Mononuclear cell (primary cell): ENCODE results near the gene GTSE1. TPM values are rescaled to one million over a fixed set of nuclear protein-coding genes. Genes with fewer than 3 reads are reported as not detected.

ENCODE experiments used
- H3K27me3 ChIP-seq: 2 replicates; pipeline ENCODE4 v1.6.0; 2011; ENCODE audit warnings: low read length, control low read depth; ENCODE audit not compliant: insufficient read depth
- H3K4me1 ChIP-seq: 2 replicates; pipeline ENCODE4 v1.5.1; 2011; ENCODE audit warnings: mild to moderate bottlenecking, low read length, control low read depth; ENCODE audit not compliant: insufficient read depth
- H3K4me3 ChIP-seq: 2 replicates; pipeline ENCODE4 v1.5.1; 2011; ENCODE audit warnings: mild to moderate bottlenecking, low read length, moderate library complexity
- H3K9me3 ChIP-seq: 2 replicates; pipeline ENCODE4 v1.5.1; 2011; ENCODE audit warnings: low read depth, mild to moderate bottlenecking, control low read depth, low read length
- total RNA-seq: library from RNA; depleted of rRNA; stranded (reverse); fragments of >200 nt; gene quantifications from one replicate; pipeline ENCODE4 v1.2.3, GENCODE V29; 2012

GTSE1 gene
- total RNA-seq, 1 donor: 0.52 TPM

DNA sequence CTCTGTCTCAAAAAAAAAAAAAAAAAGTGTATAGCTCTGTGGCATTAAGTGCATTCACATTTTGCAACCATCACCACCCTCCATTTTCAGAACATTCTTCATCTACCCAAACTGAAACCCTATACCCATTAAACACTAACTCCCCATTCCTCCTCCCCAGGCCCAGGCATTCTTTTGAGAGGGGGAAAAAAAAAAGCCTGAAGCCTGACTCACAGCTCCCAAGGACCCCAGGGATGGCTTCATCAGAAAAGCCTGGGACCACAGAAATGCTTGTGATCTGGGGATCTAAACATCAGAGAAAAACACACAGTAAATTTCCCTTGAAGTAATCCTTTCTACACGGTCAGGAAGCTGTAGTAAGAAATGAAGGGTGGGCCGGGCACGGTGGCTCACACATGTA lies 10.7 kb upstream of the GTSE1 start:
- Histone ChIP-seq H3K4me3 (no peak overlapping the region), H3K27me3 (no peaks in the 10 kb centered on the region), H3K4me1 (peaks cover 37% of the 10 kb centered on the region), H3K9me3 (no peaks in the 10 kb centered on the region)

DNA sequence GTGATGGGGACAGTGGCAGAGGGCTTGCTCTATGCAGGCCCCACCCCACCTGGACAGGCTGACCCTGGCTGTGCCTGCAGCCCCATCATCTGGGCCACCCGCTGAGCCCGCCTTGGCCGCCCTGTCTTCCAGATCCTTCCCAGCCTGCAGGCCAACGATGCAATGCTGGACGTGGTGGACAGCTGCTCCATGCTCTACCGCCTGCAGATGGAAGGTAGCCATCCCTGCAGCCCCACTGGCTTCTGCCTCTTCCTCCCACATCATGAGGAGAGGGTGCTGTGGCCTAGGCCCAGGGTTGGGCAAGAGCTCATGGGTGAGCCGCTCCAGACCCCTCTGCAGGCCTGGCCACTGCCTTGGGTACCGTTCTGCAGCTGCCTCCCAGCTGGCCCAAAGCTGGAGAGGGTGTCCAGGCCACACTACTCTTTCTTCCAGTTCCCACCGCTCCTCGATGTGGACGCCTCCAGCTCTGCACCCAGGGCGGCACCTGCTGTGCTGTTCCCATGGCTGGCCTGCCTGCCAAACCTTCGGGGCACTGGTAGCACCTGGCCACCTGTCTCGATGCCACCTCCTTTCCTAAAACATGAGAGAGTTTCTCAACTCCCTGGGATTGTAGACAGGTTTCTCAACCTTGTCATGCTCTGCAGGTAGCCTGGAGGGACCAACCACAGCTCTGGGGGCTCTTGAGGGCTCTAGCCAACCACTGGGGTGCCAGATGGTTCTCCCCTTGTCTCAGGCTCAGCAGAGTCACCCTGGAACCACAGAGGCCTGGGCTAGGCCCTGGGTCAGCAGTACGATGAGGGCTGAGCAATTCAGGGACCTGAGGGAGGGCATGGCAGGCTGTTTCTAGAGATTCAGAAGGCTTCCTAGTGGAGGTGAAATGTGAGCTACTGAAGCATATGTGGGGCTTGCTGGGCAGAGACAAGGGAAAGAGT lies 9.5 kb upstream of the GTSE1 start:
- H3K4me3 ChIP-seq: no peak overlapping the region
- no peaks in the 10 kb centered on the region for H3K27me3 ChIP-seq
- peaks cover 38% of the 10 kb centered on the region for H3K4me1 ChIP-seq
- H3K9me3 ChIP-seq: no peaks in the 10 kb centered on the region

- Histone ChIP-seq H3K4me3 (peak overlapping the region; percentile 5), H3K9me3 (no peaks in the 10 kb centered on the region), H3K27me3 (no peaks in the 10 kb centered on the region), H3K4me1 (peaks cover 46% of the 10 kb centered on the region)
Measured at GRCh38 chr22:46287873-46288751, 8.6 kb upstream of the GTSE1 start.

DNA sequence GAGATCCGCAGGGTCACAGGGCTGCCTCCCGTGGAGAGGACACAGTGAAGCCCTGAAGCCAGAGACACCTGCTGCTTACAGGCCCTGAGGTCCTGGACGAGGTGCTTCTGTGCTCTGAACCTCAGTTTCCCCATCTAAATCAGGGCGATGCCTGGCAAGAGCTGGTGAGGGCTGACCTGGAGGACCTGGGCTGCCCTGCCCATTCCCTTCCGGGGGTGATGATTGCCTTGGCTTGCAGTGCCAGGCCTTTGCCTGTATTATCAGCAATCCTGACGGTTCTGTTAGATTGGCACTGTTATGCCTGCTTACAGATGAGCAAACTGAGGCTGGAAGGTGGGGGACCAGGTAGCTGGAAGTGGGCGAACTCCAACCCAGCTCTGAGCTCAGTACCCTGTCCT lies 7.8 kb upstream of the GTSE1 start:
- Histone ChIP-seq H3K27me3 (no peaks in the 10 kb centered on the region), H3K9me3 (no peaks in the 10 kb centered on the region), H3K4me1 (peaks cover 53% of the 10 kb centered on the region), H3K4me3 (no peak overlapping the region)

DNA sequence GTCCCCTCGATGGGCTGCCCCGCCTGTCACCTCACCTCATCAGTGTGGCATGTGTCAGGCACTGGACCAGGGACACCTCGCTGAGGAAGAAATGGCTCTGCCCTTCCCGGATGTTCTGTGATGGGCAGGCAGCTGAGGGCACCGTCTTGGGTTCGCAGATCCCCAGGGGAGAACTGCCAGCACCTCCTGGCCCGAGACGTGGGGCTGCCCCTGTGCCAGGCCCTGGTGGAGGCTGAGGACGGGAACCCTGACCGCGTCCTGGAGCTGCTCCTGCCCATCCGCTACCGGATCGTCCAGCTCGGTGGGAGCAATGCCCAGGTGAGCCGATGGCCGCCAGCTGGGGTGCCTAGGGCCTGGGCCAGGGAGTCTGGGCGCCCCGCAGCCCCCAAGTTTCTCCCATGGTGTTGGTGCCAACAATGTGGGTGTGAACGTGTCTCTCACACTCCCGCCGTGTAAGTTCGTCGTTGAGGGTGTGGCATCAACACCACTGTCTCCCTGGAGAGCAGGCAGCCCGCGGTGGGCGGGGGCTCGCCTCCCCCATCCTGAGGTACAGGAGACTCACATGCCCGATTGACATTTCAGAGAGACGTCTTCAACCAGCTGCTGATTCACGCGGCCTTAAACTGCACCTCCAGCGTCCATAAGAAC lies 7.3 kb upstream of the GTSE1 start:
- Histone ChIP-seq H3K9me3 (no peaks in the 10 kb centered on the region), H3K4me1 (peaks cover 55% of the 10 kb centered on the region), H3K4me3 (no peak overlapping the region), H3K27me3 (no peaks in the 10 kb centered on the region)

- Histone ChIP-seq H3K4me1 (peaks cover 57% of the 10 kb centered on the region), H3K9me3 (no peaks in the 10 kb centered on the region), H3K4me3 (no peak overlapping the region), H3K27me3 (no peaks in the 10 kb centered on the region)
Measured at GRCh38 chr22:46290121-46290842, 6.4 kb upstream of the GTSE1 start.

DNA sequence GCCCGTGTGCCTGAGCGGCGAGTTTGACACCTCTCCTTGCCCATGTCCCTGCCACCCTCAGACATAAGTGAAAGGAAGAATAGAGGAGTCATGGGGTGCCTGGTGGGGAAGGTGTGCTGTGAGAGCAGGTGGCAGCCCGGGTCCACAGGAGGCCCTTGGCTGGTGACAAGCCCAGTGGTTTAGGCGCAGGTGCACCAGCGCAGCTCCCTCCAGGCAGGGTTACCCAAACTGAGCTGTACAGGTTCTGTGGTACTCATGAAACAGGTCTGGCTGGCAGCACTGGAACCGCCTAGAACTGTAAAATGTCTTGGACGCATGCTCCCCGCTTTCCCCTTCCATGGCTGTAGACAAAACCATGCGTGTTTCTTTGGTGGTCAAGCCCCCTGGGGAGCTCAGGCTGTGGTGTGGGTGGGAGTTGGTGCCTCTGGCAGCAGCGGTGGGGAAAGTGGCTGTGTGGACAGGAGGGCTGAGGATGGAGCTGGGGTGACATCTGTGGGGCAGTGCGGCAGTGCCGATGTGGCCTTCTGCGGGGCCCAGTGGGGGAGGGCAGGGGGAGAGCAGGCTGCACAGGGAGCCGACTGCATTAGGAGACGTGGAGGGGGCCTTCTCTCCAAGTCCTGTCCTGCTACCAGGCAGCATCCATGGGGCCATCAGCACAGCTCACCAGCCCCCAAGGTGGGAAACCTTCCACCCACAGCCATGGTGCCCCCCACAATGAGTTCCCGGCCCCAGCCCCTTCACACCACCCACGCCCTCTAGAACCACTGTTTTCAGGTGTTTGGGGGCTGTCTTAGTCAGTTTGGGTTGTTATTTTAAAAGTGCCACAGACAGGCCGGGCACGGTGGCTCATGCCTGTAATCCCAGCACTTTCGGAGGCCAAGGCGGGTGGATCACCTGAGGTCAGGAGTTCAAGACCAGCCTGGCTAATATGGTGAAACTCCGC lies 5.6 kb upstream of the GTSE1 start:
- Histone ChIP-seq H3K9me3 (no peaks in the 10 kb centered on the region), H3K4me3 (no peak overlapping the region), H3K27me3 (no peaks in the 10 kb centered on the region), H3K4me1 (peaks cover 65% of the 10 kb centered on the region)

GRCh38 chr22:46292173-46292572 lies 4.5 kb upstream of the GTSE1 start:
- Histone ChIP-seq H3K4me1 (peaks cover 66% of the 10 kb centered on the region), H3K27me3 (no peaks in the 10 kb centered on the region), H3K9me3 (no peaks in the 10 kb centered on the region), H3K4me3 (no peak overlapping the region)

- H3K4me1 ChIP-seq: peaks cover 66% of the 10 kb centered on the region
- H3K9me3 ChIP-seq: no peaks in the 10 kb centered on the region
- H3K4me3 ChIP-seq: no peak overlapping the region
- H3K27me3 ChIP-seq: no peaks in the 10 kb centered on the region
Measured at GRCh38 chr22:46292732-46293131, 3.9 kb upstream of the GTSE1 start.

DNA sequence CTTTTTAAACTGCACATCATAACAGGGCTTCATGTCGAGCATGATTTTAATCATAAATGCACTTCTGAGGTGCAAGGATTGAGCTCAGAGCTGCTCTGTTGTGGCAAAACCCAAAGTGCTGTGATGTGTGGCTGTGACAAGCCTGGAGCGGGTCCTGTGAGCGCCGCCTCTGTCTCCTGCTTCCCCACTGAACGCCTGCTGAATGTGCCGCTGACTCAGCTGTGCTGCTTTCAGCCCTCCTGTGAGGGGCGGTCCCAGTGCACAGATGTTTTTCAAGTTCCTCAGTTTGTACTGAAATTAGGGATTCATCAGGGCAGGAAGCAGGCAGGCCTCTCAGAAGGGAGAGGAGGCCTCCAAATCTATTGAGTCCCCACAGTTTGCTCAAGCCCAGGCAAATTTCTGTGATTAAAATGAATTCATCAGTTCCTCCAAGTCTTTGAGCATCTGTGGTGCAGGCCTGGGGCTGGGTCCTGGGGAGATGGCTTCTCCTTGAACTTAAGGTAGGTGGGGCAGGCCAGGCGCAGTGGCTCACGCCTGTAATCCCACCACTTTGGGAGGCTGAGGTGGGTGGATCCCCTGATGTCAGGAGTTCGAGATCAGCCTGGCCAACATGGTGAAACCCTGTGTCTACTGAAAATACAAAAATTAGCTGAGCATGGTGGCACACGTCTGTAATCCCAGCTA lies 3.0 kb upstream of the GTSE1 start:
- Histone ChIP-seq H3K27me3 (no peaks in the 10 kb centered on the region), H3K4me3 (no peak overlapping the region), H3K4me1 (peaks cover 60% of the 10 kb centered on the region), H3K9me3 (no peaks in the 10 kb centered on the region)

DNA sequence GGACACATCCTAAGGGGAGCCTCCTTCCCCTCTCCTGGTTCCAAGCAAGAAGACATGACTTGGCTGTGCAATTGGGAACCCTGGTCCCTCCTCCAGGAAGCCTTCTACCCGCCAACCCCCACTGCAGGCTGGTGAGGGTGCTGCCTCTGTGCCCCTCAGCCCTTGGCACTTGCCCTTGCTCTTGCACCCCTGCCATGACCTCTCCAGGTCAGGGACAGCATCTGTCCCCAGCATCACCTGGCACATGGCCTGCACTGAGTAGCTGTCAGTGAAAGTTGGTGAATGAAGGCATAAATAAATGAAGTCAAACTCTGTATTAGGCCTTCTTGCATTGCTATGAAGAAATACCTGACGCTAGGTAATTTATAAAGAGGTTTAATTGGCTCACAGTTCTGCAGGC lies 1.9 kb upstream of the GTSE1 start:
- no peaks in the 10 kb centered on the region for H3K27me3 ChIP-seq
- H3K4me3 ChIP-seq: no peak overlapping the region
- no peaks in the 10 kb centered on the region for H3K9me3 ChIP-seq
- peaks cover 52% of the 10 kb centered on the region for H3K4me1 ChIP-seq

DNA sequence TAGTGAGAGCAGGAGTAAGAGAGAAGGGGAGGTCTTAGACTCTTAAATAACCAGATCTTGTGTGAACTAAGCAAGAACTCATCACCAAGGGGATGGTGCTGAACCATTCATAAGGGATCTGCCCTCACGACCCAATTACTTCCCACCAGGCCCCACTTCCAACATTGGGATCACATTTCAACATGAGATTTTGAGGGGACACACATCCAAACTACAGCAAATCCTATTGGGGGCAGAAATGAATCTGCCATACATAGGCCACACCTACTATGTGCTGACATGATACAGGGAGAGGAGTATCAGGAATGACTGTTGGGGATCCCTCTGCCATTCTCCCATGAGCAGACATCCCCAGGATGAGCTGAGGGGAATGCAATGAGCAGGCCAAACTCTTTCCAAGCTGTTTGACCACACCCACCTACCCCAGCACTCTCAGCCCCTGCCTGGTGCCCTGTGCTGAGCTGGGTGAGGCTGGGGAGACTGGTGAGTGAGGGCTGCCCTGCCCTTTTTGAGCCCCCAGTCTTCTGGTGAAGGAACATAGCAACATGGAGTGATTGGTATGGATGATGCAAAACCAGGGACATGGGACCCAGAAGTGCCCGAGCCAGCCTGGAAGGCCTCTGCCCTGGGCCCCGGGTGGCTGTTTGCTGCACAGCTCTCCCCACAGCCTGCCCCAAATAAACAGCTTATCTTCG lies 1.2 kb upstream of the GTSE1 start:
- H3K4me3 ChIP-seq: no peak overlapping the region
- H3K27me3 ChIP-seq: no peaks in the 10 kb centered on the region
- peaks cover 51% of the 10 kb centered on the region for H3K4me1 ChIP-seq
- H3K9me3 ChIP-seq: no peaks in the 10 kb centered on the region
